Choroid plexus epithelial cell (primary cell): ENCODE results near the gene CECR2.

ENCODE experiments used
- DNase-seq: peaks from one replicate; pipeline ENCODE4 v3.0.0-alpha.2; 2010; ENCODE audit warnings: low read depth
- H3K4me3 ChIP-seq: 2 replicates; pipeline ENCODE4 v1.5.1; 2011; ENCODE audit warnings: low read depth, mild to moderate bottlenecking, control low read depth, low read length, moderate library complexity
- TF ChIP-seq, protein P1 (sequence below): conservative IDR thresholded peaks from 2 replicates; pipeline ENCODE4 v1.5.1; 2011; ENCODE audit warnings: low read depth, mild to moderate bottlenecking, control low read depth, inconsistent platforms, low read length, moderate library complexity

CECR2 gene

GRCh38 chr22:17371448-17371847, 2.2 kb downstream of the CECR2 start:
- H3K4me3 ChIP-seq = peak overlapping the region; percentile 55
- no peak for DNase-seq
- TF ChIP-seq, protein P1, sequence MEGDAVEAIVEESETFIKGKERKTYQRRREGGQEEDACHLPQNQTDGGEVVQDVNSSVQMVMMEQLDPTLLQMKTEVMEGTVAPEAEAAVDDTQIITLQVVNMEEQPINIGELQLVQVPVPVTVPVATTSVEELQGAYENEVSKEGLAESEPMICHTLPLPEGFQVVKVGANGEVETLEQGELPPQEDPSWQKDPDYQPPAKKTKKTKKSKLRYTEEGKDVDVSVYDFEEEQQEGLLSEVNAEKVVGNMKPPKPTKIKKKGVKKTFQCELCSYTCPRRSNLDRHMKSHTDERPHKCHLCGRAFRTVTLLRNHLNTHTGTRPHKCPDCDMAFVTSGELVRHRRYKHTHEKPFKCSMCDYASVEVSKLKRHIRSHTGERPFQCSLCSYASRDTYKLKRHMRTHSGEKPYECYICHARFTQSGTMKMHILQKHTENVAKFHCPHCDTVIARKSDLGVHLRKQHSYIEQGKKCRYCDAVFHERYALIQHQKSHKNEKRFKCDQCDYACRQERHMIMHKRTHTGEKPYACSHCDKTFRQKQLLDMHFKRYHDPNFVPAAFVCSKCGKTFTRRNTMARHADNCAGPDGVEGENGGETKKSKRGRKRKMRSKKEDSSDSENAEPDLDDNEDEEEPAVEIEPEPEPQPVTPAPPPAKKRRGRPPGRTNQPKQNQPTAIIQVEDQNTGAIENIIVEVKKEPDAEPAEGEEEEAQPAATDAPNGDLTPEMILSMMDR = no peak

- H3K4me3 ChIP-seq = no peak overlapping the region
- no peak for DNase-seq
- TF ChIP-seq, protein P1 = no peak
Measured at GRCh38 chr22:17373855-17374254, 4.6 kb downstream of the CECR2 start.

GRCh38 chr22:17375914-17376614, 6.8 kb downstream of the CECR2 start:
- no peak for DNase-seq
- no peak overlapping the region for H3K4me3 ChIP-seq
- TF ChIP-seq, protein P1 = no peak

DNA sequence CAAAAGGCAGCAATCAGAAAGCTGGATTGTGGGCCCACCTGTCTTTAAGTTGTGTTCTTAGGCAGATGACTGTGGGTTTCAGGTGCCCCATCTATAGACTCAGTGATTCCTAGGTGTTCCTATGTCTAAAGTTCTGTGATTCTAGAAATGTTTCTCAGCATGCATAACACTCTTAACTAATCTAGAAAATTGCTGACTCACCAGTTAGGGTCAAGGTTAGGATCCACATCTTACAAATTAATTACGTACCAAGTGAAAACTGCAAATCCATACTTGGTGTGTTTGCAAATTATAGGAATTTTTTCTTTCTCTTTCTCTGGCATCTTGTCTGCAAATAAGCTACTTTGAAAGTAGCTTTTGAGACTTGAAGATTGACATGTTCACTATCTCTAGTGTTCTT, 7.7 kb downstream of the CECR2 start:
- TF ChIP-seq, protein P1 = no peak
- DNase-seq = no peak
- no peak overlapping the region for H3K4me3 ChIP-seq

DNA sequence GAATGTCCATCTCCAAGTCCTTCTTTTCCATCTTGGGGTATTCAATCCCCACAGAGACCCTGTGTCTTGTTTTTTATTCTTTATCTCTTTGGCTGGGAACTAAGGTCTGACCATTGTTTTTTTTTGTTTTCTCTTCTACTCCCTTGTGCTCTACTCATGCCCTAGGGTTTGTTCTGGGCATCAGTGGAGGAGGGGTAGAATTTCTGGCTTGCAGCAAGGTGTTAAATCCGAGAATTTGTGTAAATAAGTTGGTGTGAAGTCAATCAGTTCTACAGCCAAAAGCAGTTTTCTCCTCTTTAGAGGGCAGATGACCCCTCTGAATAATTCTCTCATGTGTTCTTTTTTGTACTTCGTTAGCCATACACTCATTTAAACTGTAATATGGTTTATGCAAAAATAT, 10.7 kb downstream of the CECR2 start:
- no peak overlapping the region for H3K4me3 ChIP-seq
- DNase-seq = no peak
- TF ChIP-seq, protein P1 = no peak

GRCh38 chr22:17380359-17381087, 11.3 kb downstream of the CECR2 start:
- TF ChIP-seq, protein P1 = no peak
- no peak overlapping the region for H3K4me3 ChIP-seq
- DNase-seq = no peak
